MCF 10A (cell line): Measurements from ENCODE around the gene GTF2E1. TPM values are rescaled to one million over a fixed set of nuclear protein-coding genes. Genes with fewer than 3 reads are reported as not detected.

Experiments used
- BruUV-seq: library from RNA; stranded (reverse); fragments of 400-500 nt; replicated peaks from 2 replicates; lab custom pipeline; 2021; lab: Mats Ljungman, UMichigan
- CTCF ChIA-PET: fragments of 300-600 bp; sonication (Branson Sonifier 250); formaldehyde crosslinking; extraction: SDS; loops from one replicate; lab custom pipeline; 2021; ENCODE audit warnings: antibody characterized with exemption, inconsistent platforms; lab: Yijun Ruan, JAX
- POLR2A ChIA-PET: fragments of 300-600, 350-650 bp; sonication (Branson Sonifier 250); formaldehyde crosslinking; extraction: SDS; loops from one replicate; lab custom pipeline; 2020; ENCODE audit warnings: antibody characterized with exemption, inconsistent platforms; lab: Yijun Ruan, JAX
- DNase-seq: peaks from one replicate; pipeline ENCODE4 v3.0.0-alpha.2; 2018; ENCODE audit not compliant: unreplicated experiment
- H3K27ac Mint-ChIP-seq: one replicate; pipeline ENCODE4 v1.8.0; 2022; ENCODE audit warnings: mild to moderate bottlenecking, low read depth, mixed read lengths; ENCODE audit not compliant: unreplicated experiment
- H3K27me3 Mint-ChIP-seq: one replicate; pipeline ENCODE4 v1.8.0; 2022; ENCODE audit warnings: mixed read lengths; ENCODE audit not compliant: insufficient read depth, unreplicated experiment
- H3K36me3 Mint-ChIP-seq: one replicate; pipeline ENCODE4 v1.8.0; 2022; ENCODE audit warnings: mild to moderate bottlenecking, moderate library complexity, mixed read lengths; ENCODE audit not compliant: insufficient read depth, unreplicated experiment
- H3K4me1 Mint-ChIP-seq: one replicate; pipeline ENCODE4 v1.8.0; 2022; ENCODE audit warnings: mixed read lengths; ENCODE audit not compliant: insufficient read depth, unreplicated experiment
- H3K4me3 Mint-ChIP-seq: one replicate; pipeline ENCODE4 v1.8.0; 2022; ENCODE audit warnings: mild to moderate bottlenecking, moderate library complexity, mixed read lengths; ENCODE audit not compliant: unreplicated experiment
- H3K9me3 Mint-ChIP-seq: one replicate; pipeline ENCODE4 v1.8.0; 2022; ENCODE audit warnings: mixed read lengths; ENCODE audit not compliant: unreplicated experiment
- intact Hi-C: fragments of 100-400 bp; cut with micrococcal nuclease; formaldehyde crosslinking; loops from 2 replicates; pipeline ENCODE4 v1.14.1; 2022
- total RNA-seq: library from RNA; stranded (reverse); gene quantifications from 2 replicates; pipeline ENCODE4 v1.2.3, GENCODE V29; 2022
- TF ChIP-seq, protein P1 (sequence below): fragments of 200-600 bp; IDR thresholded peaks from one replicate; pipeline ENCODE4 v1.8.0; 2022; ENCODE audit warnings: antibody characterized with exemption, mild to moderate bottlenecking; ENCODE audit not compliant: unreplicated experiment

GTF2E1 gene
- total RNA-seq, 1 experiment from 2014 or later = 18.0 TPM

DNA sequence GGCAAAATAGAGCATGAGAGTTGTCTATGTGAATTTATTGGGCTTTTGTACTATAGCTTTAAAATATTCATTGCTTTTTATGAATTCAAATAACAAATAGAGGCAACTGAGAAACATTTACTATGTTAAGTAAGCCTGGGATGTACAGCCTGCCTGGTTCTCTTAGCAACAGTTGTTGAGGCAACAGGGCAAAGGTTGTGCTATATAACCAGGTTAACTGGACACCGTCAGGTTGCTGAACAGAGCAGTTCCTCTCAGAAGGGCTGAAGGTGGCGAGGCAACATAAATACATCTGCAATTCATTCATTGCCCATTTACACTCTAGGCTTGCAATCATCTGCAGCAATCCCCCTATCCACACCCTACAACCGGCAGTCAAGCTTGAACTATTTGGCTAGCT, 78.2 kb downstream of the GTF2E1 start:
- no TSS peak for BruUV-seq
- H3K27ac Mint-ChIP-seq = no peak overlapping the region
- TF ChIP-seq, protein P1, sequence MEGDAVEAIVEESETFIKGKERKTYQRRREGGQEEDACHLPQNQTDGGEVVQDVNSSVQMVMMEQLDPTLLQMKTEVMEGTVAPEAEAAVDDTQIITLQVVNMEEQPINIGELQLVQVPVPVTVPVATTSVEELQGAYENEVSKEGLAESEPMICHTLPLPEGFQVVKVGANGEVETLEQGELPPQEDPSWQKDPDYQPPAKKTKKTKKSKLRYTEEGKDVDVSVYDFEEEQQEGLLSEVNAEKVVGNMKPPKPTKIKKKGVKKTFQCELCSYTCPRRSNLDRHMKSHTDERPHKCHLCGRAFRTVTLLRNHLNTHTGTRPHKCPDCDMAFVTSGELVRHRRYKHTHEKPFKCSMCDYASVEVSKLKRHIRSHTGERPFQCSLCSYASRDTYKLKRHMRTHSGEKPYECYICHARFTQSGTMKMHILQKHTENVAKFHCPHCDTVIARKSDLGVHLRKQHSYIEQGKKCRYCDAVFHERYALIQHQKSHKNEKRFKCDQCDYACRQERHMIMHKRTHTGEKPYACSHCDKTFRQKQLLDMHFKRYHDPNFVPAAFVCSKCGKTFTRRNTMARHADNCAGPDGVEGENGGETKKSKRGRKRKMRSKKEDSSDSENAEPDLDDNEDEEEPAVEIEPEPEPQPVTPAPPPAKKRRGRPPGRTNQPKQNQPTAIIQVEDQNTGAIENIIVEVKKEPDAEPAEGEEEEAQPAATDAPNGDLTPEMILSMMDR = no peak
- no peak overlapping the region for H3K4me3 Mint-ChIP-seq
- H3K4me1 Mint-ChIP-seq = no peaks in the 10 kb centered on the region
- no peak for DNase-seq
- peaks cover 45% of the 10 kb centered on the region for H3K27me3 Mint-ChIP-seq
- no peaks in the 10 kb centered on the region for H3K36me3 Mint-ChIP-seq
- intact Hi-C loops = no loop called here
- no peaks in the 10 kb centered on the region for H3K9me3 Mint-ChIP-seq
- POLR2A ChIA-PET = no interaction called here
- CTCF ChIA-PET = interaction anchor here (0.6 to 2.2 kb wide), 3 partner anchors 26 to 1046 kb away, joined by 3 to 12 read pairs (median 3); no protein-coding TSS in a partner anchor

DNA sequence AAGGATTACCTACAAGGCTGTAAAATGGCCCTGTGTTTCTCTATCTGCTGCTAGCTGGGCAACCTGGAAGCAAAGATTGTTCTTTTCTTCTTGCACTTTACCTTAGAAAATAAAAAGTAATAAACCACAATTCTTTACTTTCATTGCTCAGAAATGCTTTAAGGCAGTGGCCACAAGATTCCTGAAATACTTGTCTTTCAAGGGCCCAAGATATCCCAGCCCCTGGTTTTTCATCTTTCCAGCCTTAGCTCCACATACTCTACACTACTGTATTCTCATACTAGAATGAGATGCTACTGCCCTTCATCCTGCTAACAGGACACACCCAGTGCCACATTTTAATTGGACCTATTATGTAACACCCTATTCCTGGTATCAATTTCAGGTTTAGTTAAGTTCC, 78.9 kb downstream of the GTF2E1 start:
- Mint-ChIP-seq H3K4me1 (no peaks in the 10 kb centered on the region), H3K27me3 (peaks cover 51% of the 10 kb centered on the region), H3K27ac (no peak overlapping the region), H3K4me3 (no peak overlapping the region), H3K9me3 (no peaks in the 10 kb centered on the region), H3K36me3 (no peaks in the 10 kb centered on the region)
- DNase-seq = no peak
- TF ChIP-seq, protein P1 = no peak
- no TSS peak for BruUV-seq
- ChIA-PET POLR2A (no interaction called here), CTCF (interaction anchor here (0.8 kb wide), 1 partner anchor 555 kb away, joined by 3 read pairs; no protein-coding TSS in a partner anchor)
- intact Hi-C loops = no loop called here

DNA sequence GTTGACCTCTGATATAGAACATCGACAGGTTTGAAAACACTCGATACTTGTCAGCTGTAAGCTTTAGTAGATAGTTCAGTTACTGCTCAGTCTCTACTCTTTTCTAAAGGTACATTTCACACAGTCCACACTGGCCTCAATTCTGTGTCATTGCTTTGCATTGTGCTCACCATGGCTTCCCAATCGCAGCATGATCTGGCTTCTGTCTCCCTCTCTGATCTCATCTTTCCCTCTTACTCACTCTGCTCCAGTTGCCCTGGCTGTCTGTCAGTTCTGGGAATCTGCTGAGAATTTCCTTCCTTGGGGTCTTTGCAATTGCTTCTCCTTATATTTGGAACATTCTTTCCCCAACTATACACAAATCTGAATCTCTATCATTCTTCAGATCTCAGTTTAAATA, 80.6 kb downstream of the GTF2E1 start:
- POLR2A ChIA-PET = no interaction called here
- Mint-ChIP-seq H3K27me3 (peaks cover 55% of the 10 kb centered on the region), H3K36me3 (no peaks in the 10 kb centered on the region), H3K4me3 (no peak overlapping the region), H3K27ac (no peak overlapping the region), H3K9me3 (no peaks in the 10 kb centered on the region), H3K4me1 (no peaks in the 10 kb centered on the region)
- TF ChIP-seq, protein P1 = no peak
- CTCF ChIA-PET = no interaction called here
- BruUV-seq = no TSS peak
- intact Hi-C loops = no loop called here
- no peak for DNase-seq

DNA sequence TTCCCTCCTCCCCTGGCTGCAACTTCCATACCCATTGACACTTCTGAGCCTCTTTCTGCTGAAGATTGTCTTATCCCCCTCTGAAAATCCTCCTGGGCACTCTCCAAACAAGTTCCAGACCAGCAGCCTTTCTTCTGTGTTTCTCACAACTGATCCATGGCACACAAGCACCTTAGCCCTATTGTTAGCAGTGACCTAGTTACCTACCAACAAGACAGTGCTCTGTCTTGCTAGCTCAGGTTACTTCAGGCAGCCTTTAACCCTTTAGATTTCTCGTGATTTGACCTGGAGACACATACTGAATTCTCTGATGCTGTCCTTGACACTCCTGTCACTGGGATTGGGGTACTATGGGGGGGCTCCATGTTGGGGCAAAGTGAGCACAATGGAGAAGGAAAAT, 82.1 kb downstream of the GTF2E1 start:
- no peak overlapping the region for H3K27ac Mint-ChIP-seq
- no peaks in the 10 kb centered on the region for H3K36me3 Mint-ChIP-seq
- BruUV-seq = no TSS peak
- peaks cover 48% of the 10 kb centered on the region for H3K27me3 Mint-ChIP-seq
- no peak for DNase-seq
- intact Hi-C loops = no loop called here
- no peak overlapping the region for H3K4me3 Mint-ChIP-seq
- TF ChIP-seq, protein P1 = no peak
- no peaks in the 10 kb centered on the region for H3K4me1 Mint-ChIP-seq
- ChIA-PET POLR2A (no interaction called here), CTCF (interaction anchor here (0.6 to 1.3 kb wide), 3 partner anchors 30 to 407 kb away, joined by 4 to 5 read pairs (median 4); no protein-coding TSS in a partner anchor)
- no peaks in the 10 kb centered on the region for H3K9me3 Mint-ChIP-seq
